Measurements from ENCODE around the gene COL16A1. TPM values are rescaled to one million over a fixed set of nuclear protein-coding genes. Genes with fewer than 3 reads are reported as not detected.

COL16A1 gene
- total RNA-seq, 1 donor from 2014 or later, result 5.3 TPM

GRCh38 chr1:31668303-31668883 is 35.4 kb downstream of the COL16A1 start:
- DNase-seq (ENCODE audit: extremely low read depth, low read depth, low spot score), result no peak

- DNase-seq (ENCODE audit: extremely low read depth, low read depth, low spot score), result no peak
Measured at GRCh38 chr1:31667065-31667785, 36.6 kb downstream of the COL16A1 start.

GRCh38 chr1:31666263-31666963 is 37.4 kb downstream of the COL16A1 start:
- DNase-seq (ENCODE audit: extremely low read depth, low read depth, low spot score), result no peak

- DNase-seq (ENCODE audit: extremely low read depth, low read depth, low spot score), result no peak
Measured at GRCh38 chr1:31665234-31665878, 38.5 kb downstream of the COL16A1 start.

GRCh38 chr1:31664528-31664927 is 39.3 kb downstream of the COL16A1 start:
- DNase-seq (ENCODE audit: extremely low read depth, low read depth, low spot score), result no peak

DNA sequence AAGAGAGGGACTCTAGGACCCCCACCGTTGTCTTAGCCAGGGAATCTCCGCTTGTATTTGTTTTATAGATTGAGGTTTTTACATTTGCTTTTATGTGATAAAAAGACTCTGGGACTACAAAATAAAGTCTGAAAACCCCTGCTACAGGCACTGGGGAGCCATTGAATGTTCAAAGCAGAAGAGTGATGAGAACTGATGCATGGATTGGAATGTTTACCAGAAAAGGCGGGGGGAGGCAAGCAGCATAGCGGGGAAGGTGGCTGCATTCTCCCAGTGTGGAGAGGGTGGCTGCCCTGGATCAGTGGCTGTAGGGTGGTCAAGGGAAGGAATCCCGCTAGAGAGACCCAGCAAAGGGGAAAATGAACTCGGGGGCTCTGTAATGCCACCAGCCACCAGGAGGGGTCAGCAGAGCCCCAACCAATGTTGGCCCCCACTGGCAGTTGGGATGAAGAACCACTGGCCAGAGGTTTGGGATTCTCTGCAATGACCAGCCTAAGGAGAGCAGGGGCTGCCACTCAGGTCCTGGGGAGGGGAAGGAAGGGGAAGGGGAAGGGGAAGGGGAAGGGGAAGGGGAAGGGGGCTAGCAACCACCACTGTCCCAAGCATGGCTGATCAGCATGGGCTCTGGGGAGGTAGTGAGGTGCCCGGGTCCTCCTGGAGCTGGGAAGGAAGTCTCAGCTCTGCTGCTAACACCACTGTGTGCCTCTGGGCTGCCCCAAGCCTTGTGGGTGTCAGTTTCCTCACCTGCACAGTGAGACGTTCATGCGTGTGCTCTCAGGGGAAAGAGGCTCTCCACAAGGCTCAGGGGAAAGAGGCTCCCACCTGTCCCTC is 40.0 kb downstream of the COL16A1 start:
- DNase-seq (ENCODE audit: extremely low read depth, low read depth, low spot score), result no peak

DNA sequence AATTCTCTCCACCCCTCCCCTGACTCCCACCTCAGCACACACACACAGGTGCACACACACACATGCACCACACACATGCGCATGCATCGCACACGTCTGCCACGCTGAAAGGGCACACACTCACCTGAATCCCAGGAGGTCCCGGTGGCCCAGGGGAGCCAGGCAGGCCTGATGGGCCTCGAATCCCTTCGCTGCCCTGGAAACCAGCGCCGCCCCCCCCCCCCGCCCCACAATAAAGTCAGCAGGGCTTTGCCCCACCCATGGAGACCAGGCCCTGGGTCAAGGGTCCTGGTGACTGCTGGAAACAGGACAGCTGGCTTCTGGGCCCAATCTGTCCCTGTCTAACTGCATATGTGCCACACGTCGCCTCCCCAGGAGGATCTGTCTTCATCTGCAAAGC is 41.4 kb downstream of the COL16A1 start:
- no peak for DNase-seq (ENCODE audit: extremely low read depth, low read depth, low spot score)

DNA sequence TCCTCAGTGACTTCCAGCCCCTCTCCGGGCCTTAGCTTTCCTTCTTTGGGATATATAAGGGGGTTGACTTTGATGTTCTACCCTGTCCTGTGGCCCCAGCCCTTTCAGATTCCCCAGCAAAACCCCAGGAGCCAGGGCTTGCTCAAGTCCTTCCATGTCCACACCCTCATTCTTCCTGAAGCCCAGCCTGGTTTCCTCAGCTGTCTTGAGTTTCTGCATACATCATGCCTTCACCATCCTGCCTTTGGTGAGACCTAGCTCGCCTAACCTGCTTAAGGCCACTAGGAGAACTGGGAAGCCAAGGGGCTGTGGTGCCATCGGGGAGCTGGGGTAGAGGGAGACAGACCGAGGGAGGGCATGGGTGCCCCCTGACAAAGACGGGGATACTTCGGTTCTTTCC is 42.0 kb downstream of the COL16A1 start:
- DNase-seq (ENCODE audit: extremely low read depth, low read depth, low spot score), result no peak

DNA sequence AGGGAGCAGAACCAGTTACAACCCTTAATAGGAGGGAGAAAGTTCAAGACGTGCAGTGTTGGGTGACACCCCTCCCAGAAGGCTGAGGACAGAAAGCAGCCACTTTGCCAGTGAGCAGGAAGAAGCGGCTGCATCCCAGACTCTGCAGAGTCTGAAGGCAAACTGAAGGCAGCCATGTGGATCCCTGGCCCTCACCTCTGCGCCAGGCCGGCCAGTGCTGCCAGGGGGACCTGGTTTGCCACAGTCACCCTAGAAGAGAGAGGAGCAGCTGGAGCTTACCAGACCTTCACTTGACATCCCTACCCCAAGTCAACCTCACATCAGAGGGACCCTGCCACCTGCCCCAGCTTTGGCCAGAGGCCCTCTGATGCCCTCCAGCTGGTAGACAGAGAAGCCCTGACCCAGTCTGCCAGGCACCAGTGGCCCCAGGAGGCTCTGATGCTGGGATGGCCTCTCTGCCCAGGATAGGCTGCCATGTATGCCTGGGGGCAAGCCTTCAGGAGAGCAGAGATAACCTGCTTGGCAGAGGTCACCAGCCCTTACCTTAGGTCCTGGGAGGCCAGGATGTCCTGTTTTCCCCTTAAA is 42.9 kb downstream of the COL16A1 start:
- DNase-seq (ENCODE audit: extremely low read depth, low read depth, low spot score), result no peak

GRCh38 chr1:31659889-31660288 is 43.9 kb downstream of the COL16A1 start:
- DNase-seq (ENCODE audit: extremely low read depth, low read depth, low spot score), result no peak

- no peak for DNase-seq (ENCODE audit: extremely low read depth, low read depth, low spot score)
Measured at GRCh38 chr1:31658721-31659120, 45.1 kb downstream of the COL16A1 start.

DNA sequence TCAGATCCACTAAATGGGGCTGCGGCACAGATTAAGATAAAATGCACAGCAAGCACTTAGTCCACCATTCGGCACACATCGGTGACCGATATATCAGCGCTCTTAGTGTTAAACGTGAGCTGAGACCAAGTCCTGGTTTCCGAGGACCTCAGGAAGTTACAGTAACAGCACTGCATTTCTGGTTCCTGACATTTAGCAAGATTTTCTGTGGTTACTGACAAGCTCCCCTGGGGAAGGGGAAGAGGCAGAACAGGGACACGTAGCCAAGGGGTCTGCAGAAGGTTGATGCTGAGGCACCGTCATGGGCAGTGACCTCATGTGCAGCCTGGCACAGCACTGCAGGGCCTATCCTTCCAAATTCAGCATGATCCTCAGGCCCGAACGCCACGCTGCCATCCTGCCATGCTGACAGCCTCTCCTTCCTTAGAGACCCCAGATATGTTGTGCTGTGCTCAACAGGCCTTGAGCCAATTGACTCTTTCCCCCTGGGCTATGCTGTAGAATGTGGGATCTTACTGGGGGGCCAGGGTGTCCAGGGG is 45.8 kb downstream of the COL16A1 start:
- DNase-seq (ENCODE audit: extremely low read depth, low read depth, low spot score), result no peak

- DNase-seq (ENCODE audit: extremely low read depth, low read depth, low spot score), result no peak
Measured at GRCh38 chr1:31657020-31657804, 46.6 kb downstream of the COL16A1 start.

GRCh38 chr1:31655756-31656155 is 48.1 kb downstream of the COL16A1 start:
- DNase-seq (ENCODE audit: extremely low read depth, low read depth, low spot score), result no peak

DNA sequence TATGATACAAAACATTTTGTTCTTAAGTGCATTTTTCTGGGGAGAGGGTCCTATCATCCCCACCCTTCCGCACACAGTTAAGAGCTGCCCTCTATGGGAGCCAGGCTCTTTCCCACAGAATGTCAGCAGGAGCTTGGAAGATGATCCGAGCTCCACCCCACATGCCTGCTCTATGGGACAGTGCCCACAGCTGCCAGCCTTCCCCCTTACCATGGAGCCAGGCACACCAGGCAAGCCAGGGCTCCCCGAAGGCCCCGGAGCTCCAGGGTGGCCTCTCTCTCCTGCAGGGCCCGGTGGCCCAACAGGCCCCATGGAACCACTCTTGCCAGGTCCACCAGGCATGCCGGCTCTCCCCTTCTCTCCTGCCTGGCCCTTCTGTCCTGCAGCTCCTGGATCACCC is 48.7 kb downstream of the COL16A1 start:
- no peak for DNase-seq (ENCODE audit: extremely low read depth, low read depth, low spot score)

DNA sequence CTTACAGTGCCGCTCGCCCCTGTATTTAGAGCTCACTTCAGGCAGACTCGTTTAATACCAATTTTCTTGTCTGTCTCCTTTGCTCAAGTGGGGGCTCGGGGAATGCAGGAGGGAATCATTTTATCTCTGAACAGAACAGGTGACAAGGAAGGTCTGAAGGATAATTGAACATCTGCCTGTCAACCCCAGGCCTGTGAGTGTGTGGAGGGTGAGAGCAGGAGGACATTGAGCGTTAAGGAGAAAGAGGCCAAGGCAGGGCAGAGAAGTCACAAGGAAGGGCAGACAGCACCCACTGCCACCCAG is 49.4 kb downstream of the COL16A1 start:
- DNase-seq (ENCODE audit: extremely low read depth, low read depth, low spot score), result no peak

GRCh38 chr1:31653717-31654473 is 49.9 kb downstream of the COL16A1 start:
- no peak for DNase-seq (ENCODE audit: extremely low read depth, low read depth, low spot score)

- no peak for DNase-seq (ENCODE audit: extremely low read depth, low read depth, low spot score)
Measured at GRCh38 chr1:31652891-31653499, 50.8 kb downstream of the COL16A1 start.

Measured in glomerular endothelial cell (primary cell).